ENCODE data around the gene GYG1.
"Not testable (repeated sequence)": the region's sequence is repeated elsewhere in the genome, so short reads cannot be mapped to it uniquely, and the experiment has no call there.

Gene GYG1

GRCh38 chr3:148968321-148968720, 23.0 kb upstream of the GYG1 start:
- TF ChIP-seq CTCF (conservative IDR thresholded peaks at IDR 0.05; ENCODE audit: low read length), result no peak
- no peak for DNase-seq (ENCODE audit: low read depth)
- no peak overlapping the region for H3K4me3 ChIP-seq (ENCODE audit: low read length)

- no peak for DNase-seq (ENCODE audit: low read depth)
- no peak for TF ChIP-seq CTCF (conservative IDR thresholded peaks at IDR 0.05; ENCODE audit: low read length)
- H3K4me3 ChIP-seq (ENCODE audit: low read length), result no peak overlapping the region
Measured at GRCh38 chr3:148970271-148970670, 21.1 kb upstream of the GYG1 start.

GRCh38 chr3:148971401-148972163, 19.8 kb upstream of the GYG1 start:
- TF ChIP-seq CTCF (conservative IDR thresholded peaks at IDR 0.05; ENCODE audit: low read length), result no peak
- H3K4me3 ChIP-seq (ENCODE audit: low read length), result no peak overlapping the region
- DNase-seq (ENCODE audit: low read depth), result peak; percentile 84

- no peak for DNase-seq (ENCODE audit: low read depth)
- no peak for TF ChIP-seq CTCF (conservative IDR thresholded peaks at IDR 0.05; ENCODE audit: low read length)
- H3K4me3 ChIP-seq (ENCODE audit: low read length), result no peak overlapping the region
Measured at GRCh38 chr3:148974726-148975125, 16.6 kb upstream of the GYG1 start.

- no peak overlapping the region for H3K4me3 ChIP-seq (ENCODE audit: low read length)
- no peak for DNase-seq (ENCODE audit: low read depth)
- TF ChIP-seq CTCF (conservative IDR thresholded peaks at IDR 0.05; ENCODE audit: low read length), result no peak
Measured at GRCh38 chr3:148975248-148975647, 16.1 kb upstream of the GYG1 start.

- TF ChIP-seq CTCF (conservative IDR thresholded peaks at IDR 0.05; ENCODE audit: low read length), result no peak
Measured at GRCh38 chr3:148975696-148976095, 15.6 kb upstream of the GYG1 start.

GRCh38 chr3:148981273-148981672, 10.1 kb upstream of the GYG1 start:
- no peak for TF ChIP-seq CTCF (conservative IDR thresholded peaks at IDR 0.05; ENCODE audit: low read length)
- DNase-seq (ENCODE audit: low read depth), result no peak
- H3K4me3 ChIP-seq (ENCODE audit: low read length), result no peak overlapping the region

More at GRCh38 chr3:148975696-148976095, 15.6 kb upstream of the GYG1 start:
- DNase-seq (ENCODE audit: low read depth), result no peak
- no peak overlapping the region for H3K4me3 ChIP-seq (ENCODE audit: low read length)

- DNase-seq (ENCODE audit: low read depth); H3K4me3 ChIP-seq (ENCODE audit: low read length): not testable (repeated sequence)
Measured at GRCh38 chr3:148987551-148987950, 3.8 kb upstream of the GYG1 start.
